Thoracic aorta (tissue), 2 donors: Measurements from ENCODE around the gene EIF4H. TPM values are rescaled to one million over a fixed set of nuclear protein-coding genes. Genes with fewer than 3 reads are reported as not detected.

Source experiments
- ATAC-seq: fragments of 150-250 bp; one replicate; pipeline ENCODE4 v1.8.0; 2017; ENCODE audit warnings: low read depth; ENCODE audit not compliant: insufficient number of reproducible peaks, low FRiP score
- DNase-seq: peaks from one replicate; pipeline ENCODE4 v3.0.0-alpha.2; 2020; ENCODE audit warnings: low spot score
- H3K27ac ChIP-seq, 2 donors: fragments of 200-600 bp; sonication (generic); 1 replicate in 1 of 2; 2 replicates in 1 of 2; pipeline ENCODE4 v1.5.1; 2016; ENCODE audit warnings: mild to moderate bottlenecking in 2 of 2, moderate library complexity in 2 of 2
- H3K27me3 ChIP-seq: fragments of 200-600 bp; sonication (generic); replicated peaks from 2 replicates; pipeline ENCODE4 v1.6.0; 2016; ENCODE audit warnings: mild to moderate bottlenecking; ENCODE audit not compliant: insufficient read depth
- H3K36me3 ChIP-seq: fragments of 200-600 bp; sonication (generic); one replicate; pipeline ENCODE4 v1.5.1; 2016
- H3K4me1 ChIP-seq, 2 donors: fragments of 200-600 bp; sonication (generic); 1 replicate in 1 of 2; 2 replicates in 1 of 2; pipeline versions ENCODE4 v1.5.1 to v1.6.0; 2016; ENCODE audit warnings: low read depth in 2 of 2, mild to moderate bottlenecking in 1 of 2; ENCODE audit not compliant: control insufficient read depth in 1 of 2
- H3K4me3 ChIP-seq: fragments of 200-600 bp; sonication (generic); 2 replicates; pipeline ENCODE4 v1.5.1; 2016; ENCODE audit warnings: mild to moderate bottlenecking
- H3K9me3 ChIP-seq: fragments of 200-600 bp; sonication (generic); 2 replicates; pipeline ENCODE4 v1.5.1; 2016
- CTCF ChIP-seq: fragments of 200-600 bp; sonication (generic); IDR thresholded peaks from one replicate; pipeline ENCODE4 v1.5.1; 2019; ENCODE audit warnings: antibody characterized with exemption
- total RNA-seq, 2 donors: library from RNA; depleted of rRNA; stranded (reverse); fragments of >200 nt; gene quantifications; one replicate each; pipeline versions ENCODE4 v1.1.0 to v1.2.3, GENCODE V29; 2016

The EIF4H gene
- total RNA-seq, 2 donors from 2014 or later = 210 to 244 TPM

GRCh38 chr7:74181821-74182220, 7.7 kb downstream of the EIF4H start:
- no peak for TF ChIP-seq CTCF
- ATAC-seq (no peak), DNase-seq (no peak)
- no peaks in the 10 kb centered on the region for H3K36me3 ChIP-seq
- no peak overlapping the region for H3K4me3 ChIP-seq
- H3K27ac ChIP-seq = no peak overlapping the region
- peaks cover 67 to 98% of the 10 kb centered on the region in 2 donors for H3K4me1 ChIP-seq
- no peaks in the 10 kb centered on the region for H3K27me3 ChIP-seq
- no peaks in the 10 kb centered on the region for H3K9me3 ChIP-seq

GRCh38 chr7:74182453-74183090, 8.4 kb downstream of the EIF4H start:
- no peak for DNase-seq
- ATAC-seq = no peak
- TF ChIP-seq CTCF = no peak
- Histone ChIP-seq H3K27ac (no peak overlapping the region), H3K4me3 (no peak overlapping the region), H3K36me3 (no peaks in the 10 kb centered on the region), H3K9me3 (no peaks in the 10 kb centered on the region), H3K27me3 (no peaks in the 10 kb centered on the region), H3K4me1 (peaks cover 65 to 98% of the 10 kb centered on the region in 2 donors)

GRCh38 chr7:74183142-74183541, 9.0 kb downstream of the EIF4H start:
- H3K9me3 ChIP-seq = no peaks in the 10 kb centered on the region
- TF ChIP-seq CTCF = no peak
- H3K4me3 ChIP-seq = no peak overlapping the region
- H3K4me1 ChIP-seq = peaks cover 63 to 98% of the 10 kb centered on the region in 2 donors
- H3K27me3 ChIP-seq = no peaks in the 10 kb centered on the region
- peaks cover 1% of the 10 kb centered on the region for H3K36me3 ChIP-seq
- DNase-seq (no peak), ATAC-seq (no peak)
- no peak overlapping the region for H3K27ac ChIP-seq

- no peak overlapping the region for H3K4me3 ChIP-seq
- peaks cover 9% of the 10 kb centered on the region for H3K36me3 ChIP-seq
- no peak overlapping the region for H3K27ac ChIP-seq
- DNase-seq = no peak
- H3K9me3 ChIP-seq = no peaks in the 10 kb centered on the region
- ATAC-seq = no peak
- peaks cover 58 to 97% of the 10 kb centered on the region in 2 donors for H3K4me1 ChIP-seq
- TF ChIP-seq CTCF = no peak
- H3K27me3 ChIP-seq = no peaks in the 10 kb centered on the region
Observed at GRCh38 chr7:74183653-74184450, 9.7 kb downstream of the EIF4H start.

- Histone ChIP-seq H3K27me3 (no peaks in the 10 kb centered on the region), H3K4me1 (peaks cover 55 to 86% of the 10 kb centered on the region in 2 donors), H3K9me3 (no peaks in the 10 kb centered on the region), H3K27ac (no peak overlapping the region), H3K36me3 (peaks cover 20% of the 10 kb centered on the region), H3K4me3 (no peak overlapping the region)
- DNase-seq (no peak), ATAC-seq (no peak)
- no peak for TF ChIP-seq CTCF
Observed at GRCh38 chr7:74185016-74185415, 10.9 kb downstream of the EIF4H start.
